Gastrocnemius medialis (tissue), 4 donors: Measurements from ENCODE around the gene KLC1. TPM values are rescaled to one million over a fixed set of nuclear protein-coding genes. Genes with fewer than 3 reads are reported as not detected.
A peak's percentile ranks its signal among the peaks of the same experiment; 100 is the strongest.
"Not testable (repeated sequence)": the region's sequence is repeated elsewhere in the genome, so short reads cannot be mapped to it uniquely, and the experiment has no call there.

Experiments
- ATAC-seq, 2 donors: fragments of 150-250 bp; one replicate each; pipeline ENCODE4 v1.9.1; 2016
- DNase-seq, 2 donors: peaks; one replicate each; pipeline ENCODE4 v3.0.0-alpha.2; 2019
- H3K27ac ChIP-seq, 4 donors: fragments of 200-600 bp; sonication (generic); 1 replicate in 1 of 4; 2 replicates in 3 of 4; pipeline ENCODE4 v1.5.1; 2016 to 2018; ENCODE audit warnings: mild to moderate bottlenecking in 2 of 4, moderate library complexity in 1 of 4
- H3K27me3 ChIP-seq, 3 donors: fragments of 200-600 bp; sonication (generic) in 2 of 3; 1 replicate in 1 of 3; 2 replicates in 2 of 3; pipeline versions ENCODE4 v1.5.1 to v1.6.0; 2016 to 2019; ENCODE audit warnings: mild to moderate bottlenecking in 1 of 3, moderate library complexity in 1 of 3
- H3K36me3 ChIP-seq, 2 donors: fragments of 200-600 bp; sonication (generic) in 1 of 2; one replicate each; pipeline ENCODE4 v1.5.1; 2017 to 2018
- H3K4me1 ChIP-seq, 2 donors: fragments of 200-600 bp; sonication (generic) in 1 of 2; one replicate each; pipeline ENCODE4 v1.5.1; 2016 to 2017; ENCODE audit warnings: mild to moderate bottlenecking in 2 of 2
- H3K4me3 ChIP-seq, 4 donors: fragments of 200-600 bp; sonication (generic) in 3 of 4; 1 replicate in 1 of 4; 2 replicates in 3 of 4; pipeline ENCODE4 v1.5.1; 2016 to 2019; ENCODE audit warnings: mild to moderate bottlenecking in 2 of 4
- H3K9me3 ChIP-seq, 3 donors: fragments of 200-600 bp; sonication (generic) in 2 of 3; 1 replicate in 1 of 3; 2 replicates in 2 of 3; pipeline ENCODE4 v1.5.1; 2016 to 2019
- POLR2A ChIP-seq, 2 donors: fragments of 450-650 bp; IDR thresholded peaks; one replicate each; pipeline ENCODE4 v1.6.1; 2017; ENCODE audit warnings: antibody characterized with exemption in 2 of 2, mild to moderate bottlenecking in 2 of 2, moderate library complexity in 2 of 2
- in situ Hi-C, 4 donors: fragments of 200-750 bp; cut with MboI; loops; one replicate each; pipeline versions ENCODE4 v1.15.0 to v1.8.0; 2017; ENCODE audit warnings: low sequenced_read_pairs in 4 of 4
- intact Hi-C: fragments of 100-400 bp; cut with DNase I; formaldehyde crosslinking; loops from one replicate; pipeline ENCODE4 v1.15.1; 2023; ENCODE audit warnings: low total_unique reads
- total RNA-seq, 4 donors: library from RNA; depleted of rRNA; stranded (reverse); fragments of >200 nt; gene quantifications; one replicate each; pipeline versions ENCODE4 v1.1.0 to v1.2.3, GENCODE V29; 2016
- TF ChIP-seq, protein P1 (sequence below), 5 experiments: fragments of 450-650 bp in 3 of 5; fragments of 200-600 bp in 2 of 5; sonication (generic) in 2 of 5; IDR thresholded peaks in 4 of 5; conservative IDR thresholded peaks in 1 of 5; 1 replicate in 4 of 5; 2 replicates in 1 of 5; pipeline ENCODE4 v1.5.1; 2016 to 2019; ENCODE audit warnings: antibody characterized with exemption in 5 of 5, mild to moderate bottlenecking in 3 of 5, moderate library complexity in 3 of 5

Gene KLC1
- total RNA-seq, 4 donors from 2014 or later, result 217 to 398 (median 309) TPM

GRCh38 chr14:103687712-103688111 lies 58.7 kb downstream of the KLC1 start:
- H3K9me3 ChIP-seq, result no peaks in the 10 kb centered on the region
- ATAC-seq, result peak in 1 of 2 donors; percentile 51
- DNase-seq, result no peak
- peak overlapping the region; percentile 8 to 35 (median 18) for H3K27ac ChIP-seq
- peaks cover 0 to 51% of the 10 kb centered on the region in 2 donors for H3K36me3 ChIP-seq
- no peak overlapping the region for H3K4me3 ChIP-seq
- in situ Hi-C loops, result no loop called here
- H3K27me3 ChIP-seq, result no peaks in the 10 kb centered on the region
- intact Hi-C loops, result no loop called here
- TF ChIP-seq POLR2A (IDR thresholded peaks at IDR 0.05), result no peak
- TF ChIP-seq, protein P1, sequence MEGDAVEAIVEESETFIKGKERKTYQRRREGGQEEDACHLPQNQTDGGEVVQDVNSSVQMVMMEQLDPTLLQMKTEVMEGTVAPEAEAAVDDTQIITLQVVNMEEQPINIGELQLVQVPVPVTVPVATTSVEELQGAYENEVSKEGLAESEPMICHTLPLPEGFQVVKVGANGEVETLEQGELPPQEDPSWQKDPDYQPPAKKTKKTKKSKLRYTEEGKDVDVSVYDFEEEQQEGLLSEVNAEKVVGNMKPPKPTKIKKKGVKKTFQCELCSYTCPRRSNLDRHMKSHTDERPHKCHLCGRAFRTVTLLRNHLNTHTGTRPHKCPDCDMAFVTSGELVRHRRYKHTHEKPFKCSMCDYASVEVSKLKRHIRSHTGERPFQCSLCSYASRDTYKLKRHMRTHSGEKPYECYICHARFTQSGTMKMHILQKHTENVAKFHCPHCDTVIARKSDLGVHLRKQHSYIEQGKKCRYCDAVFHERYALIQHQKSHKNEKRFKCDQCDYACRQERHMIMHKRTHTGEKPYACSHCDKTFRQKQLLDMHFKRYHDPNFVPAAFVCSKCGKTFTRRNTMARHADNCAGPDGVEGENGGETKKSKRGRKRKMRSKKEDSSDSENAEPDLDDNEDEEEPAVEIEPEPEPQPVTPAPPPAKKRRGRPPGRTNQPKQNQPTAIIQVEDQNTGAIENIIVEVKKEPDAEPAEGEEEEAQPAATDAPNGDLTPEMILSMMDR (IDR thresholded peaks at IDR 0.05 in 4 of 5, conservative IDR thresholded peaks at IDR 0.05 in 1 of 5), result no peak
- H3K4me1 ChIP-seq, result peaks cover 25 to 43% of the 10 kb centered on the region in 2 donors

GRCh38 chr14:103688441-103688840 lies 59.4 kb downstream of the KLC1 start:
- H3K27me3 ChIP-seq, result no peaks in the 10 kb centered on the region
- H3K27ac ChIP-seq, result peak overlapping the region in 1 of 4 donors; percentile 23
- peaks cover 28 to 48% of the 10 kb centered on the region in 2 donors for H3K4me1 ChIP-seq
- no peak for ATAC-seq
- intact Hi-C loops, result no loop called here
- H3K36me3 ChIP-seq, result peaks cover 0 to 49% of the 10 kb centered on the region in 2 donors
- H3K9me3 ChIP-seq, result no peaks in the 10 kb centered on the region
- DNase-seq, result no peak
- TF ChIP-seq, protein P1 (IDR thresholded peaks at IDR 0.05 in 4 of 5, conservative IDR thresholded peaks at IDR 0.05 in 1 of 5), result no peak
- TF ChIP-seq POLR2A (IDR thresholded peaks at IDR 0.05), result no peak
- in situ Hi-C loops, result no loop called here
- H3K4me3 ChIP-seq, result no peak overlapping the region

- peaks cover 0 to 54% of the 10 kb centered on the region in 2 donors for H3K36me3 ChIP-seq
Observed at GRCh38 chr14:103688906-103689902, 60.2 kb downstream of the KLC1 start.

GRCh38 chr14:103690332-103690731 lies 61.3 kb downstream of the KLC1 start:
- Histone ChIP-seq H3K4me3 (no peak overlapping the region), H3K27ac (no peak overlapping the region)
- in situ Hi-C loops, result no loop called here

More at GRCh38 chr14:103688906-103689902, 60.2 kb downstream of the KLC1 start:
- no peak for ATAC-seq
- DNase-seq, result no peak
- Histone ChIP-seq H3K27ac (no peak overlapping the region), H3K27me3 (no peaks in the 10 kb centered on the region), H3K4me3 (no peak overlapping the region), H3K4me1 (peaks cover 26 to 42% of the 10 kb centered on the region in 2 donors), H3K9me3 (no peaks in the 10 kb centered on the region)
- intact Hi-C loops (no loop called here), in situ Hi-C loops (no loop called here)
- no peak for TF ChIP-seq POLR2A (IDR thresholded peaks at IDR 0.05)
- TF ChIP-seq, protein P1 (IDR thresholded peaks at IDR 0.05 in 4 of 5, conservative IDR thresholded peaks at IDR 0.05 in 1 of 5), result no peak

DNA sequence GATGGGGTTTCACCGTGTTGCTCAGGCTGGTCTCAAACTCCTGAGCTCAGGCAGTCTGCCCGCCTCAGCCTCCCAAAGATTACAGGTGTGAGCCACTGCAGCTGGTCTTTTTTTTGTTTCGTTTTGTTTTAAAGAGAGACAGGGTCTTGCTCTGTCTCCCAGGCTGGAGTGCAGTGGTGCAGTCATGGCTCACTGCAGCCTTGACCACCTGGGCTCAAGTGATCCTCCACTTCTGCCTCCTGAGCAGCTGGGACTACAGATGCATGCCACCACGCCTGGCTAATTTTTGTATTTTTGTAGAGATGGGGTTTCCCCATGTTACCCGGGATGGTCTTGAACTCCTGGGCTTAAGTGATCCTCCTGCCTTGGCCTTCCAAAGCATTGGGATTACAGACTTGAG lies 62.6 kb downstream of the KLC1 start:
- H3K27me3 ChIP-seq, H3K9me3 ChIP-seq, in situ Hi-C loops, ATAC-seq, H3K27ac ChIP-seq, intact Hi-C loops, H3K4me3 ChIP-seq, DNase-seq: not testable (repeated sequence)
- H3K36me3 ChIP-seq, result peaks cover 0 to 48% of the 10 kb centered on the region in 2 donors
- H3K4me1 ChIP-seq, result peaks cover 26 to 39% of the 10 kb centered on the region in 2 donors

More at GRCh38 chr14:103690332-103690731, 61.3 kb downstream of the KLC1 start:
- no peak for TF ChIP-seq POLR2A (IDR thresholded peaks at IDR 0.05)
- TF ChIP-seq, protein P1 (IDR thresholded peaks at IDR 0.05 in 4 of 5, conservative IDR thresholded peaks at IDR 0.05 in 1 of 5), result no peak
- H3K27me3 ChIP-seq, result no peaks in the 10 kb centered on the region
- no peak for ATAC-seq
- peaks cover 0 to 61% of the 10 kb centered on the region in 2 donors for H3K36me3 ChIP-seq
- no peaks in the 10 kb centered on the region for H3K9me3 ChIP-seq
- intact Hi-C loops, result no loop called here
- DNase-seq, result no peak
- peaks cover 16 to 38% of the 10 kb centered on the region in 2 donors for H3K4me1 ChIP-seq
